ENCODE results near the gene WNT8A. TPM values are rescaled to one million over a fixed set of nuclear protein-coding genes. Genes with fewer than 3 reads are reported as not detected.

WNT8A gene
- total RNA-seq, 3 donors from 2014 or later (not counting 1 experiment from before 2014, with no cell fraction given), result not detected

DNA sequence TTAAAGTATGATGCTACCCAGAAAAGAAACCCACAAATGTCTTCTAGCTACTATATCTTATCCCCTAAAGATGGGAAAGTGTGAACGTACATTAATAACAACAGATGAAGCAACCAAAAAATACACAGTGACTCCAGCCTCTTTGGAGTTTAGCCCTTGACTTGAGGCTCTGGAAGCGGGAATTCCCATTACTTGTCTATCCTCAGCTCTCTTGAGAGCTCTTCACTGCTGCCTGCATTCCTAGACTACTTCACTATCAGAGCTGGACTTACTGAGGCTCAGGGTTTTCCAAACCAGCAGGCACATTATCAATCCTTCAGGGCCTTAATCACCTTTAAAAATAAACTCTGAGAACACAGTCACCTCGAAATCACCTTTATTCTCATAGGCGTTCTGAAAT is 56.4 kb downstream of the WNT8A start:
- intact Hi-C loops (cut with micrococcal nuclease), result no loop called here
- Histone ChIP-seq H3K27ac (ENCODE audit: low read length) (no peak overlapping the region), H3K4me1 (ENCODE audit: control insufficient read depth, insufficient read depth, low read length) (no peaks in the 10 kb centered on the region), H3K27me3 (ENCODE audit: control insufficient read depth, insufficient read depth, low read length) (peaks cover 6% of the 10 kb centered on the region), H3K36me3 (ENCODE audit: control insufficient read depth, insufficient read depth, low read length) (no peaks in the 10 kb centered on the region), H3K4me3 (ENCODE audit: low read length) (no peak overlapping the region), H3K9me3 (ENCODE audit: control insufficient read depth, insufficient read depth, low read length) (no peaks in the 10 kb centered on the region)
- no peak overlapping the region for H3K4me3 Mint-ChIP-seq
- no peaks in the 10 kb centered on the region for H3K4me1 Mint-ChIP-seq
- no peak overlapping the region for H3K27ac Mint-ChIP-seq
- H3K9me3 Mint-ChIP-seq, result no peaks in the 10 kb centered on the region
- DNase-seq, result no peak
- TF ChIP-seq, protein P1, sequence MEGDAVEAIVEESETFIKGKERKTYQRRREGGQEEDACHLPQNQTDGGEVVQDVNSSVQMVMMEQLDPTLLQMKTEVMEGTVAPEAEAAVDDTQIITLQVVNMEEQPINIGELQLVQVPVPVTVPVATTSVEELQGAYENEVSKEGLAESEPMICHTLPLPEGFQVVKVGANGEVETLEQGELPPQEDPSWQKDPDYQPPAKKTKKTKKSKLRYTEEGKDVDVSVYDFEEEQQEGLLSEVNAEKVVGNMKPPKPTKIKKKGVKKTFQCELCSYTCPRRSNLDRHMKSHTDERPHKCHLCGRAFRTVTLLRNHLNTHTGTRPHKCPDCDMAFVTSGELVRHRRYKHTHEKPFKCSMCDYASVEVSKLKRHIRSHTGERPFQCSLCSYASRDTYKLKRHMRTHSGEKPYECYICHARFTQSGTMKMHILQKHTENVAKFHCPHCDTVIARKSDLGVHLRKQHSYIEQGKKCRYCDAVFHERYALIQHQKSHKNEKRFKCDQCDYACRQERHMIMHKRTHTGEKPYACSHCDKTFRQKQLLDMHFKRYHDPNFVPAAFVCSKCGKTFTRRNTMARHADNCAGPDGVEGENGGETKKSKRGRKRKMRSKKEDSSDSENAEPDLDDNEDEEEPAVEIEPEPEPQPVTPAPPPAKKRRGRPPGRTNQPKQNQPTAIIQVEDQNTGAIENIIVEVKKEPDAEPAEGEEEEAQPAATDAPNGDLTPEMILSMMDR (IDR thresholded peaks at IDR 0.05), result no peak
- H3K27me3 Mint-ChIP-seq (ENCODE audit: low read depth in 2 of 2), result peaks cover 20 to 36% of the 10 kb centered on the region in 2 donors
- 95% methylated on average over 4 of the region's 4 CpGs for WGBS (ENCODE audit: insufficient coverage)
- ATAC-seq, result no peak
- no peaks in the 10 kb centered on the region for H3K36me3 Mint-ChIP-seq

Other genes with a start within 250 kb of the WNT8A start
- gene MYOT, start 216.2 kb upstream of the WNT8A start, total RNA-seq, result not detected
- gene PKD2L2, start 194.6 kb upstream of the WNT8A start, total RNA-seq, result under 1 TPM in 1 of 3 donors, not detected in 2; 0.78 TPM
- 10 to 100 TPM; 58.8 to 74.4 (median 67.4) TPM for gene FAM13B, start 51.0 kb upstream of the WNT8A start, total RNA-seq
- gene NME5, start 55.4 kb downstream of the WNT8A start, total RNA-seq, result not detected
- gene BRD8, start 94.6 kb downstream of the WNT8A start, total RNA-seq, result 10 to 100 TPM; 26.1 to 36.5 (median 34.1) TPM
- gene KIF20A, start 95.1 kb downstream of the WNT8A start, total RNA-seq, result 1 to 10 TPM in 1 of 3 donors, under 1 TPM in 2; 0.15 to 1.5 (median 0.61) TPM
- 10 to 100 TPM; 16.3 to 25.2 (median 24.6) TPM for gene CDC23, start 129.3 kb downstream of the WNT8A start, total RNA-seq
- not detected for gene GFRA3, start 190.6 kb downstream of the WNT8A start, total RNA-seq
- gene CDC25C, start 247.8 kb downstream of the WNT8A start, total RNA-seq, result under 1 TPM in 2 of 3 donors, not detected in 1; 0.47 to 0.48 TPM

Measured in natural killer cell (primary cell).